Cardiac muscle cell (in vitro differentiated cells and primary cell): Measurements from ENCODE around the gene RNF215. TPM values are rescaled to one million over a fixed set of nuclear protein-coding genes. Genes with fewer than 3 reads are reported as not detected.

ENCODE experiments used
- DNase-seq, 2 donors: peaks; one replicate each; pipeline versions ENCODE4 v3.0.0 to v3.0.0-alpha.2; 2010 to 2017; ENCODE audit warnings: low read depth in 1 of 2, low spot score in 1 of 2
- H3K27ac ChIP-seq: fragments of 200-600 bp; sonication (generic); 2 replicates; pipeline ENCODE4 v1.5.1; 2016
- H3K27me3 ChIP-seq: fragments of 200-600 bp; sonication (generic); 2 replicates; pipeline ENCODE4 v1.6.0; 2016; ENCODE audit warnings: control low read depth
- H3K36me3 ChIP-seq: fragments of 200-600 bp; sonication (generic); 2 replicates; pipeline ENCODE4 v1.5.1; 2016; ENCODE audit warnings: control low read depth
- H3K4me1 ChIP-seq: fragments of 200-600 bp; sonication (generic); 2 replicates; pipeline ENCODE4 v1.8.1; 2017; ENCODE audit warnings: low read depth, mild to moderate bottlenecking, mixed run types
- H3K4me3 ChIP-seq: fragments of 200-600 bp; sonication (generic); 2 replicates; pipeline ENCODE4 v1.5.1; 2016; ENCODE audit warnings: mild to moderate bottlenecking
- H3K9me3 ChIP-seq: fragments of 200-600 bp; sonication (generic); 2 replicates; pipeline ENCODE4 v1.5.1; 2017; ENCODE audit warnings: low read depth, mild to moderate bottlenecking, control low read depth
- polyA plus RNA-seq: library from polyadenylated mRNA; unstranded; fragments of >200 nt; fragmentation: Nextera tagmentation; extraction: Ambion mirVana; gene quantifications from 2 replicates; pipeline ENCODE4 v1.2.1, GENCODE V29; 2016
- total RNA-seq: library from RNA; depleted of rRNA; stranded (reverse); fragments of >200 nt; gene quantifications from 2 replicates; pipeline ENCODE4 v1.2.3, GENCODE V29; 2016
- TF ChIP-seq, protein P1 (sequence below): IDR thresholded peaks from 2 replicates; pipeline ENCODE4 v1.5.1; 2012; ENCODE audit warnings: low read depth, mild to moderate bottlenecking, low read length

Gene RNF215
- total and polyA plus RNA-seq, 2 experiments from 2014 or later = 9.5 to 39.8 TPM

DNA sequence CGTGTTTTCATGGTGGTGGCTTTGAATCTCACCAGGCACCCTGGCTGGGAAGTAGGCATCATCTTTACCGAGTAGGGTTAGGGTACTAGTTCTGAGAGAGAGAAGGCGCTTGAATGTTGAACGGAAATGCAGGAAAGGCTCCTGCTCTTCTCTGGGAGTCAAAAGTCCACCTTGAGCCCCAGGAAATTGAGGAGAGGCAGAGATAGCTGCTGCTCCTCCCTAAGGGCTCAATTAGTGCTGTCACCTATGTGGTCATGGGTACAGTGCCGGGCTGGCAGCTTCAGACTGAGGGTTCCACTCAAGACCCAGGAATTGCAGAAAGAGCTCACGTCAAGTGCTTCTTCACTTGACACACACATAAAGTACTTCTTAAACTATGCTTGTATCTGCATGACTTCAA lies 28.7 kb downstream of the RNF215 start:
- no peak overlapping the region for H3K27ac ChIP-seq
- H3K27me3 ChIP-seq = no peaks in the 10 kb centered on the region
- peaks cover 3% of the 10 kb centered on the region for H3K4me1 ChIP-seq
- TF ChIP-seq, protein P1, sequence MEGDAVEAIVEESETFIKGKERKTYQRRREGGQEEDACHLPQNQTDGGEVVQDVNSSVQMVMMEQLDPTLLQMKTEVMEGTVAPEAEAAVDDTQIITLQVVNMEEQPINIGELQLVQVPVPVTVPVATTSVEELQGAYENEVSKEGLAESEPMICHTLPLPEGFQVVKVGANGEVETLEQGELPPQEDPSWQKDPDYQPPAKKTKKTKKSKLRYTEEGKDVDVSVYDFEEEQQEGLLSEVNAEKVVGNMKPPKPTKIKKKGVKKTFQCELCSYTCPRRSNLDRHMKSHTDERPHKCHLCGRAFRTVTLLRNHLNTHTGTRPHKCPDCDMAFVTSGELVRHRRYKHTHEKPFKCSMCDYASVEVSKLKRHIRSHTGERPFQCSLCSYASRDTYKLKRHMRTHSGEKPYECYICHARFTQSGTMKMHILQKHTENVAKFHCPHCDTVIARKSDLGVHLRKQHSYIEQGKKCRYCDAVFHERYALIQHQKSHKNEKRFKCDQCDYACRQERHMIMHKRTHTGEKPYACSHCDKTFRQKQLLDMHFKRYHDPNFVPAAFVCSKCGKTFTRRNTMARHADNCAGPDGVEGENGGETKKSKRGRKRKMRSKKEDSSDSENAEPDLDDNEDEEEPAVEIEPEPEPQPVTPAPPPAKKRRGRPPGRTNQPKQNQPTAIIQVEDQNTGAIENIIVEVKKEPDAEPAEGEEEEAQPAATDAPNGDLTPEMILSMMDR = no peak
- no peaks in the 10 kb centered on the region for H3K9me3 ChIP-seq
- DNase-seq = no peak
- no peaks in the 10 kb centered on the region for H3K36me3 ChIP-seq
- no peak overlapping the region for H3K4me3 ChIP-seq

DNA sequence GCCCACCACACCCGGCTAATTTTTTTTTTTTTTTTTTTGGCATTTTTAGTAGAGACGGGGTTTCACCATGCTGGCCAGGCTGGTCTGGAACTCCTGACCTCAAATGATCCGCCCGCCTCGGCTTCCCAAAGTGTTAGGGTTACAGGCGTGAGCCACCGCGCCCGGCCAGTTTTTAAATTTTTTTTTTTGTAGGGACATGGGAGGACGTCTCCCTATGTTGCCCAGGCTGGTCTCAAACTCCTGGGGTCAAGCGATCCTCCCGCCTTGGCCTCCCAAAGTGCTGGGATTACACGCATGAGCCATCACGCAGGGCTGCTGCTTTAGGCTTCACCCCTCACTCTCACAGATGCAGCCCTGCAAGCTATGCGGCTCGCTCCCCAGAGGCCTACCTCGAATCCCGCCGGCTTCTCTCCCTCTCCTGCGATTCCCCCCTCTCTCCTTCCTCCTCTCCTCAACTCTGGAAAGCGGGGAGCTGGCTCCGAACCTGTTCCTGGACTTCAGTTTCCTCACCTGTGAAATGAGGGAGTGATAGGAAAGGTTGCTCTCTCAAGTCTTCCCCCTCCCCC lies 29.5 kb downstream of the RNF215 start:
- DNase-seq = no peak
- Histone ChIP-seq H3K9me3 (no peaks in the 10 kb centered on the region), H3K4me3 (peak overlapping the region; percentile 70), H3K27me3 (no peaks in the 10 kb centered on the region), H3K27ac (no peak overlapping the region), H3K36me3 (peaks cover 3% of the 10 kb centered on the region), H3K4me1 (peaks cover 3% of the 10 kb centered on the region)
- TF ChIP-seq, protein P1 = no peak

DNA sequence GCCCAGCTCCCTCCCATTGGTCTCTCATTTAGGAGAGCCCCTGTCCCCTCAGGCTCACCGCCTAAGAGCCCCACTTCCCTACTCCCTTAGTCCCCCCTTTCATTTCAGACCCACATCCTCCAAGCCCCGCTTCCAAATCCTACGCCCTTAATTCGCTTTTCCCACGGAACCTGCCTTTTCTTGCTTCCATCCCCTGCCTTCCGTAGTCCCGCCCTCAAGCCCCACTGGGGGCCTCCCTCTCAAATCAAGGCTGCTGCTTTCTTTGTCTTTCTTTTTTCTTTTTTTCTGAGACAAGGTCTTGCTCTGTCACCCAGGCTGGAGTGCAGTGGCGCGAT lies 30.0 kb downstream of the RNF215 start:
- H3K4me3 ChIP-seq = peak overlapping the region; percentile 70
- H3K36me3 ChIP-seq = peaks cover 5% of the 10 kb centered on the region
- no peak overlapping the region for H3K27ac ChIP-seq
- no peak for DNase-seq
- no peaks in the 10 kb centered on the region for H3K9me3 ChIP-seq
- no peaks in the 10 kb centered on the region for H3K27me3 ChIP-seq
- TF ChIP-seq, protein P1 = no peak
- H3K4me1 ChIP-seq = peaks cover 3% of the 10 kb centered on the region

DNA sequence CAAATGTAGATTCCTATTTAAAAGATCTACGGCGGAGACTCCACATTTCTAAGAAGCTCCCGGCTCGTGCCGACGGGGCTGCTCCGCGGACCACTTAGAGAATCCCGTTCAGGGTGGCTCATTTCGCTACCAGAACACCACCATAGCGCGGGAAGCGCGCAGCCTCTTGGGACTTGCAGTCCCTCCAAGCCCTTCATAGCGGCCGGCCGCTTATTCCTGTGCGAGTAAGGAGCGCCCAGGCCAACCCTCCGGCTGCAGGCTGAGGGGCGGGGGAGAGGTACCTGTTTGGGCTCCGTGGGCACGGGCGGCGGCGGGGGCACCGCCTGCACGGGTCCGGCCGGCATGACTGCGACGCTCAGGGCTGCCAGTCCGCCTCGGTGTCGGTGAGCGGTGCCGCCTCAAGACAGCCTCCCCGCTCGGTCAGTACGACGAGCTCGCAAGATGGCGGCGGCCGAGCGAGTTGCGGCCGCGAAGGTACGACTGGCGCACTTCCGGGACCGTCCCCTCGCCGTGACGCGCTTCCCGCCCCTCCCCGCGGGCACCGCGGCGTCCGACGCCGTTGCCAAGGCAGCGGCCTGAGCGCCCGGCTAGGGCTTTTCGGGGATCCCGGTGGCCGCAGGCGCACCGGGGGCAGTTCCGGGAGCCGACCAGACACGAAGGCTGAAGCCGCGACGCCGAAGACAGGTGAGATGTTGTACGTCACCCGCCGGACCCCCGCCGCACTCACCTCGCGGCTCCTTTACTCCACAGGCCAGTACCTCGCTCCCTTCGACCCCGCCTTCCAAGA lies 30.6 kb downstream of the RNF215 start, which contains the start of the genes CCDC157 and SF3A1:
TSS of gene CCDC157 (plus strand) at position 559 of the 787 bp plus-strand sequence. CDS start 8,994 bp downstream, outside the sequence.
TSS of gene SF3A1 (minus strand) at position 446 of the 787 bp plus-strand sequence. CDS start at position 344, 102 bp downstream.
- Histone ChIP-seq H3K4me3 (peak within 1 kb of the TSS; percentile 70), H3K27me3 (no peaks in the 10 kb centered on the region)
- DNase-seq = peak; percentile 92 to 96

DNA sequence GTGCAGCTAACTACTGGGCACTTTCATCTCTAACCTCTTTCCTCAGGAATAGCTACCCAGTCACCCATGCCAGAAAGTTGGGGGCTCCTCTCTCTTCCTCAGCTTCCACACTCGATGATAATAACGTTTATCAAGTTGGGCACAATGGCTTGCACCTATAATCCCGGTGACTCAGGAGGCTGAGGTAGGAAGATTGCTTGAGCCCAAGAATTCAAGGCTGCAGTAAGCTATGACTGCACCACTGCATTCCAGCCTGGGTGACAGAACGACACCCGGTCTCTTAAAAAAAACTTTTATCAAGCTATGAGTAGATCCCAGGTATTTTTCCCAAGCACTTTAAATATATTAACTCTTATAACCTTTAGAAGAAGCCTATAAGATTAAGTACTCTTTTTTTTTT lies 32.6 kb downstream of the RNF215 start:
- no peak overlapping the region for H3K27ac ChIP-seq
- peaks cover 3% of the 10 kb centered on the region for H3K4me1 ChIP-seq
- TF ChIP-seq, protein P1 = no peak
- no peaks in the 10 kb centered on the region for H3K27me3 ChIP-seq
- H3K4me3 ChIP-seq = no peak overlapping the region
- H3K36me3 ChIP-seq = peaks cover 19% of the 10 kb centered on the region
- no peak for DNase-seq
- no peaks in the 10 kb centered on the region for H3K9me3 ChIP-seq

More for the DNA sequence above, 30.6 kb downstream of the RNF215 start, which contains the start of the genes CCDC157 and SF3A1:
- TF ChIP-seq, protein P1 = no peak
- Histone ChIP-seq H3K9me3 (no peaks in the 10 kb centered on the region), H3K27ac (peak within 1 kb of the TSS; percentile 98), H3K36me3 (peaks cover 8% of the 10 kb centered on the region), H3K4me1 (peaks cover 3% of the 10 kb centered on the region)
